Vagina (tissue), 2 donors: ENCODE measurements around the gene C6orf47. TPM values are rescaled to one million over a fixed set of nuclear protein-coding genes. Genes with fewer than 3 reads are reported as not detected.
A peak's percentile ranks its signal among the peaks of the same experiment; 100 is the strongest.

Source experiments
- DNase-seq, 2 donors: peaks; one replicate each; pipeline ENCODE4 v3.0.0-alpha.2; 2017; ENCODE audit errors: extremely low spot score in 2 of 2
- H3K27ac ChIP-seq: fragments of 200-600 bp; sonication (generic); one replicate; pipeline ENCODE4 v1.5.1; 2019
- H3K27me3 ChIP-seq: fragments of 200-600 bp; sonication (generic); one replicate; pipeline ENCODE4 v1.5.1; 2019
- H3K36me3 ChIP-seq, 2 donors: fragments of 200-600 bp; sonication (generic); one replicate each; pipeline ENCODE4 v1.5.1; 2017 to 2019
- H3K4me1 ChIP-seq: fragments of 200-600 bp; sonication (generic); one replicate; pipeline ENCODE4 v1.5.1; 2019
- H3K4me3 ChIP-seq, 2 donors: fragments of 200-600 bp; sonication (generic); 1 replicate in 1 of 2; 2 replicates in 1 of 2; pipeline ENCODE4 v1.5.1; 2016 to 2019
- H3K9me3 ChIP-seq: fragments of 200-600 bp; sonication (generic); one replicate; pipeline ENCODE4 v1.5.1; 2019
- POLR2A ChIP-seq, 2 donors: fragments of 450-650 bp; IDR thresholded peaks; one replicate each; pipeline ENCODE4 v1.6.1; 2017; ENCODE audit warnings: antibody characterized with exemption in 2 of 2, mild to moderate bottlenecking in 2 of 2, moderate library complexity in 2 of 2
- POLR2AphosphoS5 ChIP-seq, 2 donors: sonication (generic); formaldehyde crosslinking; IDR thresholded peaks; one replicate each; pipeline ENCODE4 v1.9.0; 2017; ENCODE audit warnings: antibody characterized with exemption in 2 of 2, mild to moderate bottlenecking in 2 of 2, low read depth in 1 of 2; ENCODE audit not compliant: insufficient read depth in 1 of 2
- intact Hi-C: fragments of 100-400 bp; cut with DNase I; formaldehyde crosslinking; loops from one replicate; pipeline ENCODE4 v1.15.1; 2023
- total RNA-seq: library from RNA; depleted of rRNA; stranded (reverse); fragments of >200 nt; gene quantifications from one replicate; pipeline ENCODE4 v1.2.3, GENCODE V29; 2016
- TF ChIP-seq, protein P1 (sequence below), 3 experiments: fragments of 450-650 bp in 2 of 3; fragments of 200-600 bp in 1 of 3; sonication (generic) in 1 of 3; IDR thresholded peaks; one replicate each; pipeline ENCODE4 v1.5.1; 2017 to 2019; ENCODE audit warnings: antibody characterized with exemption in 3 of 3, mild to moderate bottlenecking in 2 of 3, moderate library complexity in 2 of 3

The C6orf47 gene
- total RNA-seq, 1 donor from 2014 or later = 15.2 TPM

DNA sequence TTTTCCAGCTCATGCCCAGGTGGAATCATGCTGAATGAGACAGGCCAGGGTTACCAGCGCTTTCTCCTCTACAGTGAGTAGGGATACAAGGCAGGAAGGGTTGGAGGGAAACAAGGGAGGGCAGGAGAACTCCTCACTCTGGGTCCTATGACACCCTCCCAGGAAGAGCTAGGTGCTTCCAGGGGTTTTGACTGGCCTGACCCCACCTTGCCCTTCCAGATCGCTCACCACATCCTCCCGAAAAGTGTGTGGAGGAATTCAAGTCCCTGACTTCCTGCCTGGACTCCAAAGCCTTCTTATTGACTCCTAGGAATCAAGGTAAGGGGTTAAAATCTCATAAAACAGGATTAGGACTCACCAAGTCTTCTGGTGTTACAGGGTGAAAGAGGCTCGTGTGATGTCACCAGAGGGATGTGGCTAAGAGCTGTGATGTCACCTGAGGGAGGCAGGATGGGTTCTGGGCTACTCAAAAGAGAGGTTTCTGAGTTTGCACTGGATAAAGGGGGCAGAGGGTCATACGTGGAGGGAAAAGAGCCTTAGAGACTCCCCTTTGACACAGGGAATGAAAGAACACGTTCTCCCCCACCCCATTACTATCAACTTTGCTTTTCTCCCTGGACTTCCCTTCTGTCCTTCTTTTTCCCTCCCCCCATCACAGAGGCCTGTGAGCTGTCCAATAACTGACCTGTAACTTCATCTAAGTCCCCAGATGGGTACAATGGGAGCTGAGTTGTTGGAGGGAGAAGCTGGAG, 3.0 kb downstream of the C6orf47 start:
- Histone ChIP-seq H3K4me3 (no peak overlapping the region), H3K27ac (no peak overlapping the region), H3K4me1 (peaks cover 52% of the 10 kb centered on the region), H3K27me3 (no peaks in the 10 kb centered on the region), H3K36me3 (peaks cover 0 to 8% of the 10 kb centered on the region in 2 donors), H3K9me3 (no peaks in the 10 kb centered on the region)
- TF ChIP-seq, protein P1, sequence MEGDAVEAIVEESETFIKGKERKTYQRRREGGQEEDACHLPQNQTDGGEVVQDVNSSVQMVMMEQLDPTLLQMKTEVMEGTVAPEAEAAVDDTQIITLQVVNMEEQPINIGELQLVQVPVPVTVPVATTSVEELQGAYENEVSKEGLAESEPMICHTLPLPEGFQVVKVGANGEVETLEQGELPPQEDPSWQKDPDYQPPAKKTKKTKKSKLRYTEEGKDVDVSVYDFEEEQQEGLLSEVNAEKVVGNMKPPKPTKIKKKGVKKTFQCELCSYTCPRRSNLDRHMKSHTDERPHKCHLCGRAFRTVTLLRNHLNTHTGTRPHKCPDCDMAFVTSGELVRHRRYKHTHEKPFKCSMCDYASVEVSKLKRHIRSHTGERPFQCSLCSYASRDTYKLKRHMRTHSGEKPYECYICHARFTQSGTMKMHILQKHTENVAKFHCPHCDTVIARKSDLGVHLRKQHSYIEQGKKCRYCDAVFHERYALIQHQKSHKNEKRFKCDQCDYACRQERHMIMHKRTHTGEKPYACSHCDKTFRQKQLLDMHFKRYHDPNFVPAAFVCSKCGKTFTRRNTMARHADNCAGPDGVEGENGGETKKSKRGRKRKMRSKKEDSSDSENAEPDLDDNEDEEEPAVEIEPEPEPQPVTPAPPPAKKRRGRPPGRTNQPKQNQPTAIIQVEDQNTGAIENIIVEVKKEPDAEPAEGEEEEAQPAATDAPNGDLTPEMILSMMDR (IDR thresholded peaks at IDR 0.05) = no peak
- TF ChIP-seq POLR2AphosphoS5 (IDR thresholded peaks at IDR 0.05; ENCODE audit: insufficient read depth in 1 of 2, low read depth in 1 of 2) (no peak), POLR2A (IDR thresholded peaks at IDR 0.05) (no peak)
- intact Hi-C loops = no loop called here
- no peak for DNase-seq

DNA sequence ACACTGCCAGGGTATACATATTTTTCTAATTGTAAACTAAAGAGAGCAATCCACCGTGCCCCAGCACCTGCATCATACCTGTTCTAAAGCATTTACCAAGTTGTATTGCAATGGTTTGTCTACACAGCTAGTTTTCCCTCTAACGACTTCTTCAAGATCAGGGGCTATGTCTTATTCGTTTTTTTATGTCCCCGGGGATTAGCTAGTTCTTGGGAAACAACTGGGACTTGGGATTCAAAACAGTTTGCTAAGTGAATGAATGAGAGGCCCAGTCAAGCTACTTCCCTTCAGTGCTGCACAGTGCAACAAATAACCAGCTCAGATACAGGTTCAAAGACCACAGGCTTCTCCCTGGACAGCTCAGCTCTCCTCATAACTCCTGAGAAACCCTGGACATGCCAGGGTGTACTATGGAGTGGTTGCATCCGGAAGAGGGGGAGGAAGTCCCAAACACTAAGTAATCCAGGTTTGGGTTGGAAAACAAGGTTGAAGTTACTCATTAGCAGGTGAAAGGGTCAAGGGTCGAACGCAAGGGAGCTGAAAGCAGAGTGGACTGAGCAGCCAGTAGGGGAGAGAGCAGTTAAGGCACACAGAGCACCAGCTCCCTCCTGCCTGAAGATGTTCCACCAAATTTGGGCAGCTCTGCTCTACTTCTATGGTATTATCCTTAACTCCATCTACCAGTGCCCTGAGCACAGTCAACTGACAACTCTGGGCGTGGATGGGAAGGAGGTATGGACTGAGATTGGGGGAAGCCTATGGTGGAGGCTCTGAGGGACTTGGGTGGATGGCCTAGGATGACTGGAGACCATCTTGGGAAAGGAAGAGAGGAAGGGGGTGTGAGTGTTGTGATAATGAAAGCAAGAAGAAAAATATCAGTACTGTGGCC, 5.0 kb downstream of the C6orf47 start, which contains the start of gene APOM:
APOM (plus strand) TSS at position 546 of the 889 bp plus-strand sequence; CDS start at position 619, 73 bp downstream.
- Histone ChIP-seq H3K4me1 (peaks cover 49% of the 10 kb centered on the region), H3K27ac (no peak within 1 kb of the TSS), H3K36me3 (no peaks in the 10 kb centered on the region), H3K9me3 (no peaks in the 10 kb centered on the region), H3K27me3 (no peaks in the 10 kb centered on the region), H3K4me3 (no peak within 1 kb of the TSS)
- TF ChIP-seq POLR2AphosphoS5 (IDR thresholded peaks at IDR 0.05; ENCODE audit: insufficient read depth in 1 of 2, low read depth in 1 of 2) (no peak), POLR2A (IDR thresholded peaks at IDR 0.05) (no peak)
- TF ChIP-seq, protein P1 (IDR thresholded peaks at IDR 0.05) = no peak
- DNase-seq = no peak
- intact Hi-C loops = no loop called here

DNA sequence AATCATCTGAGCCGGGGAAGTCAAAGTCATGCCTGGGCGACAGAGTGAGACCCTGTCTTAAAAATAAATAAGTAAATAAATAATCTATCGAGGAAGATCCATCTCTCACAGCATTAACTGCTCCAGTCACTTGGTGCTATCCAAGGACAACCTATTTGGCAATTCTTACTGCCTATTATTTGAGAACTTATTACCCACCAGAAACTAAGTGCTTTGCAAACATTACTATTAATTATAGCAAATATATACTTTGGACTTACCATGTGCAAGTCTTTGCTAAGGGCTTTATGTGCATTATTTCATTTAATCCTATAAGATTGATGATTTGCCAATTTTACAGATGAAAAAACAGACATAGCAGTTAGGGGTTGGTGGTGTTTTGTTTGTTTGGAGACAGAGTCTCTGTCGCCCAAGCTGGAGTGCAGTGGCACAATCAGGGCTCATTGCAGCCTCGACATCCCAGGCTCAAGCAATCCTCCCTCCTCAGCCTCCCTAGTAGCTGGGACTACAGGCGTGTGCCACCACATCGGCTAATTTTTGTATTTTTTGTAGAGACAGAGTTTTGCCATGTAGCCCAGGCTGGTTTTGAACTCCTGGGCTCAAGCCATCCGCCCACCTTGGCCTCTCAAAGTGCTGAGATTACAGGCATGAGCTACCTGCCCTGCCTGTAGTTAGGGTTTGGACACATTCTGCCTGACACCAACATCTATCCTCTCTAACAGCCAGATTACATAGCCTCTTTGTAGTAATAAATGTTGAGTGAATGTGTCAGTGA, 5.8 kb downstream of the C6orf47 start:
- peaks cover 50% of the 10 kb centered on the region for H3K4me1 ChIP-seq
- no peaks in the 10 kb centered on the region for H3K27me3 ChIP-seq
- H3K4me3 ChIP-seq = no peak overlapping the region
- H3K36me3 ChIP-seq = no peaks in the 10 kb centered on the region
- H3K9me3 ChIP-seq = no peaks in the 10 kb centered on the region
- TF ChIP-seq, protein P1 (IDR thresholded peaks at IDR 0.05) = no peak
- TF ChIP-seq POLR2A (IDR thresholded peaks at IDR 0.05) (no peak), POLR2AphosphoS5 (IDR thresholded peaks at IDR 0.05; ENCODE audit: insufficient read depth in 1 of 2, low read depth in 1 of 2) (no peak)
- DNase-seq = no peak
- H3K27ac ChIP-seq = no peak overlapping the region
- intact Hi-C loops = no loop called here

DNA sequence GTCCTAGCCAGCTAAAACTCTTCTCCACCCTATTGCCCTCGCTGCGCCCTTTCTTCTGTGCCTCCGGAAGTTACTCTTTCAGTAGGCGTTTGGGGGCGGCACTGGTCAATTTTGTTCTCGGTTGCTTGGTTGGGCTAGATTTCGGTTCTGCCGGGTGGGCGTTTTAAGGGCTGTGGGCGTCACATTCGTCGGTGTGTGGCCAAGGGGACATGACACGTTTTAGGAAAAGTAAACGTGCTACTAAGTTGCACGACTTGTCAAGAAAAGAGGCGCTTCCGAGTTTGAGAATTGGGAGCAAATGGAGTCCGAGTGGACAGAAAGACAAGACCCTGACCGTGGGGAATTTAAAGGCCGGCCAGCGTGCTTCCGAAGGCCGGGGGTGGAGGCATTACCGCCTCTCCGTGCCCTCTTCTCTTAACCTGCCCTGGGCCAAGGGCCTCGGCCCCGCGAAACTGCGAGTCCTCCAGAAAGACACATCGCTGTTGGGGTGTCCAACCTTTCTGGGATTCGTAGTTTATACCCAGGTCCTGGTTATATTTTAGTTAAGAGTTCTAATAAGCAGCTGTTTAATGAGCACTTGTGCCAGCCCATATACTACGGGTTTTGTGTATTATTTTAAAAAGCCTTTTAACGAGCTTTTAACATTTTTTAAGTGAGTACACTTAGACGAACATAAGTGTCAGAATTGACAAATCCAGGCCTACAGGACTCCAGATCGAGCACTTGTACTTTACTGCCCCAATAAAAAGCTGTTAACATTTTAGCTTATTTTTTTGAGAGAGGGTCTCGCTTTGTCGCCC, 7.5 kb downstream of the C6orf47 start:
- Histone ChIP-seq H3K4me1 (peaks cover 33% of the 10 kb centered on the region), H3K27ac (peak overlapping the region; percentile 95), H3K36me3 (peaks cover 0 to 15% of the 10 kb centered on the region in 2 donors), H3K27me3 (no peaks in the 10 kb centered on the region), H3K4me3 (peak overlapping the region; percentile 72 to 86), H3K9me3 (no peaks in the 10 kb centered on the region)
- peak in 1 of 2 donors; percentile 95 for DNase-seq
- TF ChIP-seq POLR2A (IDR thresholded peaks at IDR 0.05) (peak in 1 of 2 donors; percentile 69), POLR2AphosphoS5 (IDR thresholded peaks at IDR 0.05; ENCODE audit: insufficient read depth in 1 of 2, low read depth in 1 of 2) (peak in 1 of 2 donors; percentile 20)
- TF ChIP-seq, protein P1 (IDR thresholded peaks at IDR 0.05) = no peak
- intact Hi-C loops = no loop called here
